Testis (tissue), 3 donors: Measurements from ENCODE around the gene GRK5. TPM values are rescaled to one million over a fixed set of nuclear protein-coding genes. Genes with fewer than 3 reads are reported as not detected.
"Not testable (repeated sequence)": the region's sequence is repeated elsewhere in the genome, so short reads cannot be mapped to it uniquely, and the experiment has no call there.

Source experiments
- DNase-seq: peaks from one replicate; pipeline ENCODE4 v3.0.0-alpha.2; 2019
- H3K27ac ChIP-seq, 2 donors: fragments of 200-600 bp; sonication (generic); one replicate each; pipeline ENCODE4 v1.5.1; 2019
- H3K27me3 ChIP-seq: fragments of 200-600 bp; sonication (generic); one replicate; pipeline ENCODE4 v1.5.1; 2019
- H3K36me3 ChIP-seq: fragments of 200-600 bp; sonication (generic); one replicate; pipeline ENCODE4 v1.5.1; 2017; ENCODE audit warnings: low read depth; ENCODE audit errors: missing control alignments
- H3K4me1 ChIP-seq: fragments of 200-600 bp; sonication (generic); one replicate; pipeline ENCODE4 v1.5.1; 2019
- H3K4me3 ChIP-seq, 2 donors: fragments of 200-600 bp; sonication (generic); one replicate each; pipeline ENCODE4 v1.5.1; 2017 to 2019
- H3K9me3 ChIP-seq: fragments of 200-600 bp; sonication (generic); one replicate; pipeline ENCODE4 v1.5.1; 2017
- POLR2A ChIP-seq: fragments of 450-650 bp; IDR thresholded peaks from one replicate; pipeline ENCODE4 v1.6.1; 2017; ENCODE audit warnings: antibody characterized with exemption, mild to moderate bottlenecking, moderate library complexity
- WGBS, 2 donors: methylation state at CpG; one replicate each; pipeline ENCODE4 v1.1.5; 2018; 5-methylcytosine and 5-hydroxymethylcytosine counted together
- intact Hi-C: fragments of 100-400 bp; cut with DNase I; formaldehyde crosslinking; loops from one replicate; pipeline ENCODE4 v1.15.1; 2023; ENCODE audit warnings: low total_unique reads
- polyA plus RNA-seq: library from polyadenylated mRNA; stranded (reverse); fragments of 350-450 nt; fragmentation: Illumina TruSeq; extraction: RNeasy Lipid Tissue Mini Kit (QIAGEN cat#74804); gene quantifications from one replicate; pipeline ENCODE4 v1.2.3, GENCODE V29; 2014; ENCODE audit warnings: low read depth, low replicate concordance; ENCODE audit not compliant: insufficient read depth
- total RNA-seq, 2 donors: library from RNA; depleted of rRNA; stranded (reverse); fragments of >200 nt; gene quantifications; one replicate each; pipeline ENCODE4 v1.2.3, GENCODE V29; 2016
- TF ChIP-seq, protein P1 (sequence below), 3 experiments: fragments of 450-650 bp in 2 of 3; fragments of 200-600 bp in 1 of 3; sonication (generic) in 1 of 3; IDR thresholded peaks; one replicate each; pipeline ENCODE4 v1.5.1; 2016 to 2019; ENCODE audit warnings: antibody characterized with exemption in 3 of 3, mild to moderate bottlenecking in 2 of 3, moderate library complexity in 1 of 3

Gene GRK5
- total and polyA plus RNA-seq, 3 donors from 2014 or later: 4.5 to 10.3 (median 5.5) TPM

DNA sequence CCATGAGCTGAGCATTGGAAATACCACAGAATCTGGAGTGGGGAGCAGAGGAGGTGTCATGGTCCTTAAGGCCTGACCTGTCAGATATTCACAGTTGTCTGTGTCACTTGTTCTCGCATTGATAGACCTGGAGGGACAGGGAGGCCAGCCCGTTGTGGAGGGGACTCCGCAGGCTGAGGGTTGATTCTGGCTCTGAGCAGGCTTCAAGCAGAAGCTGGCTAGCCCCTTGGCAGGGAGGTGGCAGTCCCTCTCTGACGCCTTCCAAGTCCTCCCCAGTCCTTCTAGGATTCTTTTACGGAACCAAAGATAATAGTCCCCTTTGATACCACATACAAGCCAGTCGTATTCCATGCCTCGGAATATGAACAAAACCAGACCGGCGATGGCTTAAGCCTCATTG lies 65.4 kb downstream of the GRK5 start:
- DNase-seq: no peak
- H3K4me1 ChIP-seq: peaks cover 9% of the 10 kb centered on the region

DNA sequence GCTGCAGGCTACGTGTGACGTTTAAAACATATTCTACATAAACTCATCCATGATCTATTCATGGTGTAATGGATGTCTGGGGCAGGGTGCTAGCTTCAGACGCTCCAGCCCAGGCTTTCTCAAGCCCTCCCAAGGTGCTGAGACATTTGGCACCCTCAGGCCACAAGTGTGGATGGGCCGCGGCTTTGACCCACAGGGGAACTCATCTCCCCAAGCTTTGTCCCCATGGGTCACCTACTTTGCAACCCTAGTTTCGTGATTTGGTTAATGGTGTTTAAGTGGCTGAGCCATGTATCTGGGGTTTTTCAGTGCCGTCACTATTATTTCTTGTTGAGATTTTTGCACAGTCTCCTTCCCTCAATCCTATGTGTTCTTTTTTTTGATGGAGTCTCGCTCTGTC lies 66.0 kb downstream of the GRK5 start:
- no peak for DNase-seq

More for the DNA sequence above, 65.4 kb downstream of the GRK5 start:
- TF ChIP-seq, protein P1, sequence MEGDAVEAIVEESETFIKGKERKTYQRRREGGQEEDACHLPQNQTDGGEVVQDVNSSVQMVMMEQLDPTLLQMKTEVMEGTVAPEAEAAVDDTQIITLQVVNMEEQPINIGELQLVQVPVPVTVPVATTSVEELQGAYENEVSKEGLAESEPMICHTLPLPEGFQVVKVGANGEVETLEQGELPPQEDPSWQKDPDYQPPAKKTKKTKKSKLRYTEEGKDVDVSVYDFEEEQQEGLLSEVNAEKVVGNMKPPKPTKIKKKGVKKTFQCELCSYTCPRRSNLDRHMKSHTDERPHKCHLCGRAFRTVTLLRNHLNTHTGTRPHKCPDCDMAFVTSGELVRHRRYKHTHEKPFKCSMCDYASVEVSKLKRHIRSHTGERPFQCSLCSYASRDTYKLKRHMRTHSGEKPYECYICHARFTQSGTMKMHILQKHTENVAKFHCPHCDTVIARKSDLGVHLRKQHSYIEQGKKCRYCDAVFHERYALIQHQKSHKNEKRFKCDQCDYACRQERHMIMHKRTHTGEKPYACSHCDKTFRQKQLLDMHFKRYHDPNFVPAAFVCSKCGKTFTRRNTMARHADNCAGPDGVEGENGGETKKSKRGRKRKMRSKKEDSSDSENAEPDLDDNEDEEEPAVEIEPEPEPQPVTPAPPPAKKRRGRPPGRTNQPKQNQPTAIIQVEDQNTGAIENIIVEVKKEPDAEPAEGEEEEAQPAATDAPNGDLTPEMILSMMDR (IDR thresholded peaks at IDR 0.05): no peak
- no peak for TF ChIP-seq POLR2A
- no peaks in the 10 kb centered on the region for H3K36me3 ChIP-seq
- 91 to 98% methylated on average over 9 of the region's 9 CpGs for WGBS, 2 donors
- H3K4me3 ChIP-seq: no peak overlapping the region
- no peak overlapping the region for H3K27ac ChIP-seq
- no peaks in the 10 kb centered on the region for H3K9me3 ChIP-seq
- intact Hi-C loops: no loop called here
- H3K27me3 ChIP-seq: no peaks in the 10 kb centered on the region

GRCh38 chr10:119274519-119275045 lies 67.2 kb downstream of the GRK5 start:
- no peaks in the 10 kb centered on the region for H3K27me3 ChIP-seq
- no peaks in the 10 kb centered on the region for H3K9me3 ChIP-seq
- TF ChIP-seq, protein P1 (IDR thresholded peaks at IDR 0.05): no peak
- TF ChIP-seq POLR2A: no peak
- intact Hi-C loops: no loop called here
- no peaks in the 10 kb centered on the region for H3K36me3 ChIP-seq
- H3K27ac ChIP-seq: no peak overlapping the region
- no peak for DNase-seq
- peaks cover 9% of the 10 kb centered on the region for H3K4me1 ChIP-seq
- WGBS, 2 donors: 80 to 92% methylated on average over 3 to 4 of the region's 4 CpGs
- no peak overlapping the region for H3K4me3 ChIP-seq

More for the DNA sequence above, 66.0 kb downstream of the GRK5 start:
- Histone ChIP-seq H3K9me3 (no peaks in the 10 kb centered on the region), H3K36me3 (no peaks in the 10 kb centered on the region), H3K4me3 (no peak overlapping the region), H3K4me1 (peaks cover 9% of the 10 kb centered on the region), H3K27me3 (no peaks in the 10 kb centered on the region), H3K27ac (no peak overlapping the region)
- 90 to 99% methylated on average over 8 of the region's 8 CpGs for WGBS, 2 donors
- intact Hi-C loops: no loop called here
- TF ChIP-seq, protein P1 (IDR thresholded peaks at IDR 0.05): no peak
- TF ChIP-seq POLR2A: no peak

GRCh38 chr10:119275085-119275484 lies 67.7 kb downstream of the GRK5 start:
- Histone ChIP-seq H3K4me3 (no peak overlapping the region), H3K27ac (no peak overlapping the region), H3K27me3 (no peaks in the 10 kb centered on the region), H3K4me1 (peaks cover 9% of the 10 kb centered on the region), H3K36me3 (no peaks in the 10 kb centered on the region), H3K9me3 (no peaks in the 10 kb centered on the region)
- intact Hi-C loops: no loop called here
- DNase-seq: no peak
- no peak for TF ChIP-seq POLR2A
- TF ChIP-seq, protein P1 (IDR thresholded peaks at IDR 0.05): no peak
- 84 to 87% methylated on average over 4 to 5 of the region's 5 CpGs for WGBS, 2 donors

GRCh38 chr10:119276194-119276593 lies 68.8 kb downstream of the GRK5 start:
- H3K27ac ChIP-seq, H3K27me3 ChIP-seq, DNase-seq, H3K4me3 ChIP-seq, H3K4me1 ChIP-seq, H3K36me3 ChIP-seq, intact Hi-C loops, H3K9me3 ChIP-seq: not testable (repeated sequence)
- 82 to 85% methylated on average over 4 of the region's 4 CpGs for WGBS, 2 donors
